ENCODE data around the gene NCMAP. TPM values are rescaled to one million over a fixed set of nuclear protein-coding genes. Genes with fewer than 3 reads are reported as not detected.

Gene NCMAP, protein sequence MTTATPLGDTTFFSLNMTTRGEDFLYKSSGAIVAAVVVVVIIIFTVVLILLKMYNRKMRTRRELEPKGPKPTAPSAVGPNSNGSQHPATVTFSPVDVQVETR
- not detected in 2 replicates for total RNA-seq

DNA sequence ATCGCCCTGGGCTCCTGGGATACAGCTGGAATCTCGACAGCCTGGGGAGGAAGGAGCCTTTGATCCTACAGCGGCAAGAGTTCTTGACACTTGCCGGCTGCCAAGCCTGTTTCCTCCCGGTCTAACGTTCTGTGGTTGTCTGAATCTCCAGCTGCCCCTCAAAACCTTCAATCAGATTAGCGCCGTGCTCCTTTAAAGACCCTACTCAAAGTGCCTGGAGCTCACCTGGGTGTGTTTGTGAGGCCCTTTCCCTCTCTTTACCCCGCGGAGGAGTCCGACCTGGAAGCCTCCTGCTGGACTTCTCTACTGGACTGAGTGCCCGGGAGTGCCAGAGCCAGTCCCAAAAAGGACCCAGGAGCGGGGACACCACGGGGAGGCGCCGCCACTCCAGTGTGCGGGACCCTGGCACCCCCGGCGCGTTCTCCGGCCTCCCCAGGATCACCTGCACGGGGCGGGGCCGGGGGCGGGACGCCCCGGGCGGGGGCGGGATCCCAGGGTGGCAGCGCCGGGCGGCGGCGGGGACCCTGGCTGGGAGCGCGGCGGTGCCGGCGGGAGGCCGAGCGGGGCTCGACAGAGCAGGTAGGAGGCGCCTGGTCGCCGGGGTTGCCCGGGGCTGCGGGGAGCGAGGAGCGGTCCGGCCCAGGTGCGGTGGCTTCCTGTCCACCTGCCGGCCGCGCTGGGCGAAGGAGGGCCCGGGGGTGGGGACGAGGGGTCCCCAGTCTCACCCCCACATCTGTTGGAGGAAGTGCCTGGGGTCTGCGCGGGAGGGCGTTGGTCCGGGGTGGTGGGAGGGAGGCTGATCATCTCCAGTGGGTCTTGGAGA lies at the start of gene NCMAP:
Gene NCMAP (plus strand): TSS at position 497 of the 823 bp plus-strand sequence. CDS start 39,344 bp downstream, outside the sequence.

DNA sequence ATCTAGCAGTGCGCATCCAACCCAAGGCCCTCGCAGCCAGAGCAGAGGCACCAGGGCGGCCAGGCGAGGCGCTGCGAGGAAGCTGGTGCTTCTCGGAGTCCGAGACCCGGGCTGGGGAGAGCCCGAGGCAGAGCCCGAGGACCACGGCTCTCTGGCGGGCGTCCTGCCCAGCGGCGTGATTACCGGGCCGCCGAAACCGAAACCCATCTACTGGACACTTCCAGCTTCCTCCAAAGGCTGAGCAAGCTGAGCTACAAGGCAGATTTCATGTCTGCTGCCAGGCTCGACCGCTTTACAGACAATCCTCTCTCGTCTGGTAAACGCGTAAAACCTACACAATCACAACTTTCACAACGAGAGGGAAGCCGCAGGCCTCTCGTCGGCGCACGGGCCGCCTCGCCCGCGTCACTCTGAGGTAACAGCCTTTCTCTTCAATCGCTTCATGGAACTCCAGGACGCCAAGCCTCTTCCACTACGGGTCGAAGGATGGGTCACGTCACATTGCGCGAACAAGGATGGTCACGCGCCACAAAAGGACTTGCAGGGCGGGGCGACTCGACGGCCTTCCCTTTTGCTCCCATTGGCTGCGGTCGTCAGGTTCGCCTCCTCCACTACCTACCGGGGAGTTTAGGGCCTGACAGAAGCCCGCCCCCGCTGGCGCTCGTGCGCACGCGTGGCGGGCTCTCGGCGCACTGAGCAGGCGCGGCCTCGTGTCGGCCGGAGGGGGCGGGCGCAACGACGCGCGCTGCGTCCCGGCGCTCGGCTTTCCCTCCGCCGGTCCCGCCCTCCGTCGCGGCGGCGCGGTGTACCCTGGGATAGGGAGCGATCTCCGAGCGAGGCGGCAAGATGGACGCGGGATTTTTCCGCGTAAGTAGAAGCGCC lies 86.8 kb downstream of the NCMAP start, which contains the start of gene SRRM1:
Gene SRRM1 (plus strand): TSS at position 822 of the 882 bp plus-strand sequence. CDS start 25 bp downstream, at position 847.

Small RNA genes within 50 kb of the gene (small RNA-seq; reads per million reads assigned to genes)
- gene RF00019, result not detected

Other genes starting within 250 kb of the NCMAP start
- not detected in 2 replicates for gene GRHL3, start 236.7 kb upstream of the NCMAP start, total RNA-seq
- 4.3 and 8.5 TPM in 2 replicates for gene STPG1, start 142.3 kb upstream of the NCMAP start, total RNA-seq
- 13.8 and 34.0 TPM in 2 replicates for gene NIPAL3, start 140.3 kb upstream of the NCMAP start, total RNA-seq
- gene RCAN3, start 53.3 kb upstream of the NCMAP start, total RNA-seq, result 5.9 and 6.6 TPM in 2 replicates
- 105 TPM in 2 replicates for gene SRRM1, start 87.2 kb downstream of the NCMAP start, total RNA-seq
- gene CLIC4, start 189.4 kb downstream of the NCMAP start, total RNA-seq, result 876 and 883 TPM in 2 replicates

Measured in thoracic aorta endothelial cell (primary cell).